GM12865 (cell line): ENCODE data around the gene STX16.
"Not testable (repeated sequence)": the region's sequence is repeated elsewhere in the genome, so short reads cannot be mapped to it uniquely, and the experiment has no call there.

Experiments used
- DNase-seq: peaks from one replicate; pipeline ENCODE4 v3.0.0; 2010; ENCODE audit warnings: low read depth
- H3K4me3 ChIP-seq: 2 replicates; pipeline ENCODE4 v1.5.1; 2011; ENCODE audit warnings: mild to moderate bottlenecking, low read depth, low read length, control low read depth
- CTCF ChIP-seq: IDR thresholded peaks from 2 replicates; pipeline ENCODE4 v1.5.1; 2011; ENCODE audit warnings: low read length, control low read depth, low read depth, inconsistent platforms; ENCODE audit not compliant: insufficient read depth; ENCODE audit errors: missing control alignments

Gene STX16

GRCh38 chr20:58637466-58638213 lies 13.4 kb upstream of the STX16 start:
- no peak for TF ChIP-seq CTCF
- no peak overlapping the region for H3K4me3 ChIP-seq
- no peak for DNase-seq

GRCh38 chr20:58638467-58639181 lies 12.5 kb upstream of the STX16 start:
- no peak for DNase-seq
- no peak overlapping the region for H3K4me3 ChIP-seq
- TF ChIP-seq CTCF: no peak

GRCh38 chr20:58639182-58640146 lies 11.6 kb upstream of the STX16 start:
- no peak overlapping the region for H3K4me3 ChIP-seq
- no peak for DNase-seq
- TF ChIP-seq CTCF: no peak

GRCh38 chr20:58640446-58640845 lies 10.6 kb upstream of the STX16 start:
- no peak overlapping the region for H3K4me3 ChIP-seq
- no peak for DNase-seq
- TF ChIP-seq CTCF: no peak

GRCh38 chr20:58642441-58642840 lies 8.6 kb upstream of the STX16 start:
- no peak for DNase-seq
- H3K4me3 ChIP-seq: no peak overlapping the region
- no peak for TF ChIP-seq CTCF

- H3K4me3 ChIP-seq, DNase-seq: not testable (repeated sequence)
Measured at GRCh38 chr20:58642896-58643295, 8.2 kb upstream of the STX16 start.
